Measurements from ENCODE around the gene HCK. TPM values are rescaled to one million over a fixed set of nuclear protein-coding genes. Genes with fewer than 3 reads are reported as not detected.
A peak's percentile ranks its signal among the peaks of the same experiment; 100 is the strongest.

HCK gene
- total RNA-seq, 2 experiments from 2014 or later, result 0.67 to 1.0 TPM

DNA sequence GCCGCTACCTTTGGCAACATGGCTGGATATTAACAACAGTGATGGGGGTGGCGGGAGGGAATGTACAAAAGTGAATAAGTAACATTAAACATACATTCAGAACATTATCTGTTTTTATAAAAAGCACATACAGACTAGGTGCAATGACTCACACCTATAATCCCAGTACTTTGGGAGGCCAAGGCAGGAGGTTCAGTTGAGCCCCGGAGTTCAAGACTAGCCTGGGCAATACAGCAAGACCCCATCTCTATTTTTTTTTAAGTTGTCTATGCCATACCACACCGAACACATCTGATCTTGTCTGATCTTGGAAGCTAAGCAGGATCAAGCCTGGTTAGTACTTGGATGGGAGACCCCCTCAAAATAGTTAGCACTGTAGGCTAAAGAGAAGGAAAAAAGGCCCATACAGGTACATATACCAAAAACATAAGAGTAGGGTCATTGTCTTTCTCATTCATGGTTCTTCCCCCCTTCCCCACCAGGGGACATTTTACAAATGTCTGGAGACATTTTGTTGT is 1.7 kb upstream of the HCK start:
- no peaks in the 10 kb centered on the region for H3K36me3 ChIP-seq (ENCODE audit: insufficient read depth, low read length)
- H3K27ac ChIP-seq (ENCODE audit: low read depth in 1 of 2, low read length in 2 of 2), result no peak overlapping the region
- peaks cover 22% of the 10 kb centered on the region for H3K4me1 ChIP-seq (ENCODE audit: insufficient read depth, low read length)
- Mint-ChIP-seq H3K27ac (no peak overlapping the region), H3K4me3 (no peak overlapping the region), H3K36me3 (ENCODE audit: low read depth) (no peaks in the 10 kb centered on the region), H3K9me3 (no peaks in the 10 kb centered on the region), H3K27me3 (peaks cover 83% of the 10 kb centered on the region), H3K4me1 (ENCODE audit: low read depth) (peaks cover 16% of the 10 kb centered on the region)
- H3K4me3 ChIP-seq (ENCODE audit: low read length), result no peak overlapping the region
- CTCF ChIA-PET, result no interaction called here
- peaks cover 38 to 54% of the 10 kb centered on the region in 2 experiments for H3K27me3 ChIP-seq (ENCODE audit: control insufficient read depth in 1 of 2, insufficient read depth in 2 of 2, low read length in 2 of 2)
- POLR2A ChIA-PET, result no interaction called here
- no peak for ATAC-seq (ENCODE audit: poor library complexity)
- TF ChIP-seq, protein P1, sequence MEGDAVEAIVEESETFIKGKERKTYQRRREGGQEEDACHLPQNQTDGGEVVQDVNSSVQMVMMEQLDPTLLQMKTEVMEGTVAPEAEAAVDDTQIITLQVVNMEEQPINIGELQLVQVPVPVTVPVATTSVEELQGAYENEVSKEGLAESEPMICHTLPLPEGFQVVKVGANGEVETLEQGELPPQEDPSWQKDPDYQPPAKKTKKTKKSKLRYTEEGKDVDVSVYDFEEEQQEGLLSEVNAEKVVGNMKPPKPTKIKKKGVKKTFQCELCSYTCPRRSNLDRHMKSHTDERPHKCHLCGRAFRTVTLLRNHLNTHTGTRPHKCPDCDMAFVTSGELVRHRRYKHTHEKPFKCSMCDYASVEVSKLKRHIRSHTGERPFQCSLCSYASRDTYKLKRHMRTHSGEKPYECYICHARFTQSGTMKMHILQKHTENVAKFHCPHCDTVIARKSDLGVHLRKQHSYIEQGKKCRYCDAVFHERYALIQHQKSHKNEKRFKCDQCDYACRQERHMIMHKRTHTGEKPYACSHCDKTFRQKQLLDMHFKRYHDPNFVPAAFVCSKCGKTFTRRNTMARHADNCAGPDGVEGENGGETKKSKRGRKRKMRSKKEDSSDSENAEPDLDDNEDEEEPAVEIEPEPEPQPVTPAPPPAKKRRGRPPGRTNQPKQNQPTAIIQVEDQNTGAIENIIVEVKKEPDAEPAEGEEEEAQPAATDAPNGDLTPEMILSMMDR (IDR thresholded peaks at IDR 0.05), result no peak
- peaks cover 0 to 17% of the 10 kb centered on the region in 2 experiments for H3K9me3 ChIP-seq (ENCODE audit: control insufficient read depth in 1 of 2, insufficient read depth in 1 of 2, low read length in 2 of 2)
- intact Hi-C loops (cut with DNase I, micrococcal nuclease), result no loop called here
- DNase-seq, result no peak

DNA sequence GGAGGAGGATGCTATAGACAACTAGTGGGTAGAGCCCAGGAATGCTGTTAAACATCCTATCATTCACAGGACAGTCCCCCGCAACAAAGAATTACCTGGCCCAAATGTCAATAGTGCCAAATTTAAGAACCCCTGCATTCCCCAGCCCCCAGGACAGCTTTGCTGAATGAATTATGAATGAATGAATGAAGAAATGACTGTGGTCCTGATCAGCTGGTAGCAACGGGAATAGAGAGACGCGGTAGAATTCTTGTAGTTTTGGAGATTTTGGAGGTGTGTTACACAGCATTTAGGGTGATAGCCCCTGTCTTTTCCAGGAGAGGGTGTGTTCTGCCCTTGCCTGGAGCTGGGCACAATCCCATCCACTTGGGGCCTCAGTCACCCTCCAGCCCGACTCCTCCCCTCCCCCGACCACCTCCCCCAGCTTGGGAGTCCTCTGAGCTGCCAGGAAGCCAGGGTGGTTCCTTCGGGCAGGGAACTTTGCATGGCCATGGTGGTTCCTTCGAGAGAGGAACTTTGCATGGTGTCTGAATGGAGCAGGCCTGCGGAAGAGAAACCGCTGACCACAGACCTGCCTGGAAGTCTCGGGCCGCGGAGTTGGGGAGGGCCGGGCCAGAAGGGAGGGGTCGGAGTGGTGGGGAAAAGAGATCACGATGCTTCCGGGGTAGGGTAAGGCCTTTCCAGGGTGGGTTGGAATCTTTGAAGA is 1.0 kb upstream of the HCK start:
- Mint-ChIP-seq H3K4me1 (ENCODE audit: low read depth) (peaks cover 16% of the 10 kb centered on the region), H3K27ac (no peak overlapping the region), H3K27me3 (peaks cover 83% of the 10 kb centered on the region), H3K4me3 (peak overlapping the region; percentile 56), H3K9me3 (no peaks in the 10 kb centered on the region), H3K36me3 (ENCODE audit: low read depth) (no peaks in the 10 kb centered on the region)
- DNase-seq (peak in 2 of 14 experiments; percentile 47), ATAC-seq (ENCODE audit: poor library complexity) (no peak)
- H3K27me3 ChIP-seq (ENCODE audit: control insufficient read depth in 1 of 2, insufficient read depth in 2 of 2, low read length in 2 of 2), result peaks cover 38 to 50% of the 10 kb centered on the region in 2 experiments
- TF ChIP-seq, protein P1 (IDR thresholded peaks at IDR 0.05), result no peak
- H3K4me1 ChIP-seq (ENCODE audit: insufficient read depth, low read length), result peaks cover 22% of the 10 kb centered on the region
- ChIA-PET POLR2A (no interaction called here), CTCF (no interaction called here)
- H3K27ac ChIP-seq (ENCODE audit: low read depth in 1 of 2, low read length in 2 of 2), result no peak overlapping the region
- intact Hi-C loops (cut with DNase I, micrococcal nuclease), result no loop called here
- no peak overlapping the region for H3K4me3 ChIP-seq (ENCODE audit: low read length)
- peaks cover 0 to 17% of the 10 kb centered on the region in 2 experiments for H3K9me3 ChIP-seq (ENCODE audit: control insufficient read depth in 1 of 2, insufficient read depth in 1 of 2, low read length in 2 of 2)
- H3K36me3 ChIP-seq (ENCODE audit: insufficient read depth, low read length), result no peaks in the 10 kb centered on the region

DNA sequence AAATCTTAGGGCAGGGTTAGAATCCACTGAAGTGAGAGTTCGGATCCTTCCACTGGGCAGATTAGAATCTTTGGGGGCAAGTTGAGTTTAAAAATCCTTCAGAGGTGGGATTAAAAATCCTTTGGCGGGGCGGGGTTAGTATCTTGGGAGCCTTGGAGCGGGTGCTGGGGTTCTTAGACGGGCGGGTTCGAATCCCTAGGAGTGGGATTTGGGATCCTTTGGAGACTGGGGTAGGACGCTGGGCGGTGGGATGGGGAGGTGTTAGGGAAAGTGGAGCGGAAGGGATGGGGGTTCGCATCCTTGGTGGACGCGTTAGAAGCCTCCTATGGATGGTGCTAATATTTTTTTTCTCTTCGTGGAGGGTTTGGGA is 337 bp upstream of the HCK start:
- Mint-ChIP-seq H3K4me1 (ENCODE audit: low read depth) (peaks cover 16% of the 10 kb centered on the region), H3K36me3 (ENCODE audit: low read depth) (no peaks in the 10 kb centered on the region), H3K9me3 (no peaks in the 10 kb centered on the region), H3K27me3 (peaks cover 81% of the 10 kb centered on the region), H3K27ac (no peak overlapping the region), H3K4me3 (peak overlapping the region; percentile 69)
- H3K4me1 ChIP-seq (ENCODE audit: insufficient read depth, low read length), result peaks cover 22% of the 10 kb centered on the region
- POLR2A ChIA-PET, result no interaction called here
- TF ChIP-seq, protein P1 (IDR thresholded peaks at IDR 0.05), result no peak
- no peaks in the 10 kb centered on the region for H3K36me3 ChIP-seq (ENCODE audit: insufficient read depth, low read length)
- H3K27ac ChIP-seq (ENCODE audit: low read depth in 1 of 2, low read length in 2 of 2), result no peak overlapping the region
- peaks cover 38 to 54% of the 10 kb centered on the region in 2 experiments for H3K27me3 ChIP-seq (ENCODE audit: control insufficient read depth in 1 of 2, insufficient read depth in 2 of 2, low read length in 2 of 2)
- H3K4me3 ChIP-seq (ENCODE audit: low read length), result peak overlapping the region; percentile 43
- CTCF ChIA-PET, result no interaction called here
- ATAC-seq (ENCODE audit: poor library complexity), result no peak
- no peak for DNase-seq
- H3K9me3 ChIP-seq (ENCODE audit: control insufficient read depth in 1 of 2, insufficient read depth in 1 of 2, low read length in 2 of 2), result peaks cover 0 to 17% of the 10 kb centered on the region in 2 experiments
- intact Hi-C loops (cut with DNase I, micrococcal nuclease), result no loop called here

Measured in CD4-positive, alpha-beta T cell (primary cell).